Prostate gland (tissue), 2 donors: ENCODE results near the gene SLC35D2. TPM values are rescaled to one million over a fixed set of nuclear protein-coding genes. Genes with fewer than 3 reads are reported as not detected.

Experiments used
- DNase-seq: peaks from one replicate; pipeline ENCODE4 v3.0.0-alpha.2; 2019; ENCODE audit warnings: low spot score
- H3K27ac ChIP-seq, 2 donors: fragments of 200-600 bp; sonication (generic); 2 replicates each; pipeline ENCODE4 v1.5.1; 2017 to 2019
- H3K27me3 ChIP-seq: fragments of 200-600 bp; sonication (generic); replicated peaks from 2 replicates; pipeline ENCODE4 v1.5.1; 2019; ENCODE audit not compliant: insufficient read depth
- H3K36me3 ChIP-seq, 2 donors: fragments of 200-600 bp; sonication (generic); 1 replicate in 1 of 2; 2 replicates in 1 of 2; pipeline versions ENCODE4 v1.5.1 to v1.8.1; 2017 to 2019
- H3K4me1 ChIP-seq: fragments of 200-600 bp; sonication (generic); replicated peaks from 2 replicates; pipeline ENCODE4 v1.5.1; 2019
- H3K4me3 ChIP-seq, 2 donors: fragments of 200-600 bp; sonication (generic); 2 replicates each; pipeline ENCODE4 v1.5.1; 2017 to 2019
- H3K9me3 ChIP-seq: fragments of 200-600 bp; sonication (generic); 2 replicates; pipeline ENCODE4 v1.5.1; 2017
- CTCF ChIP-seq, 4 experiments: fragments of 200-600 bp in 2 of 4; fragments of 450-650 bp in 2 of 4; sonication (generic) in 2 of 4; IDR thresholded peaks; 1 replicate in 3 of 4; 2 replicates in 1 of 4; pipeline ENCODE4 v1.5.1; 2016 to 2019; ENCODE audit warnings: antibody characterized with exemption in 4 of 4, mild to moderate bottlenecking in 2 of 4, moderate library complexity in 2 of 4
- POLR2A ChIP-seq: fragments of 450-650 bp; IDR thresholded peaks from one replicate; pipeline ENCODE4 v1.6.1; 2016; ENCODE audit warnings: antibody characterized with exemption, mild to moderate bottlenecking
- POLR2AphosphoS5 ChIP-seq: sonication (generic); formaldehyde crosslinking; IDR thresholded peaks from one replicate; pipeline ENCODE4 v1.6.1; 2017; ENCODE audit warnings: antibody characterized with exemption
- WGBS: methylation state at CpG from one replicate; pipeline ENCODE4 v1.1.5; 2018; 5-methylcytosine and 5-hydroxymethylcytosine counted together
- intact Hi-C: fragments of 100-400 bp; cut with DNase I; formaldehyde crosslinking; loops from one replicate; pipeline ENCODE4 v1.14.2; 2022
- total RNA-seq, 2 donors: library from RNA; depleted of rRNA; stranded (reverse); fragments of >200 nt; gene quantifications; one replicate each; pipeline ENCODE4 v1.1.0, GENCODE V29; 2016

Gene SLC35D2
- total RNA-seq, 2 donors from 2014 or later, result 27.4 to 29.7 TPM

GRCh38 chr9:96399325-96399633, 15.8 kb upstream of the SLC35D2 start:
- intact Hi-C loops, result no loop called here
- Histone ChIP-seq H3K27ac (no peak overlapping the region), H3K9me3 (no peaks in the 10 kb centered on the region), H3K4me1 (no peaks in the 10 kb centered on the region), H3K36me3 (no peaks in the 10 kb centered on the region), H3K27me3 (no peaks in the 10 kb centered on the region), H3K4me3 (no peak overlapping the region)
- 95% methylated on average over 3 of the region's 3 CpGs for WGBS
- DNase-seq, result no peak
- TF ChIP-seq POLR2A (no peak), CTCF (IDR thresholded peaks at IDR 0.05) (no peak), POLR2AphosphoS5 (no peak)

- no peaks in the 10 kb centered on the region for H3K4me1 ChIP-seq
- no peak for TF ChIP-seq POLR2AphosphoS5
- TF ChIP-seq CTCF (IDR thresholded peaks at IDR 0.05), result no peak
- no peak for TF ChIP-seq POLR2A
- H3K27me3 ChIP-seq, result no peaks in the 10 kb centered on the region
- H3K27ac ChIP-seq, result no peak overlapping the region
- intact Hi-C loops, result no loop called here
- DNase-seq, result no peak
- no peaks in the 10 kb centered on the region for H3K9me3 ChIP-seq
- WGBS, result 81% methylated on average over 3 of the region's 3 CpGs
- no peaks in the 10 kb centered on the region for H3K36me3 ChIP-seq
- H3K4me3 ChIP-seq, result no peak overlapping the region
These were observed 15.2 kb upstream of the SLC35D2 start for GRCh38 chr9:96398582-96399324.

- Histone ChIP-seq H3K27me3 (no peaks in the 10 kb centered on the region), H3K36me3 (no peaks in the 10 kb centered on the region), H3K4me3 (no peak overlapping the region), H3K9me3 (no peaks in the 10 kb centered on the region), H3K27ac (no peak overlapping the region), H3K4me1 (no peaks in the 10 kb centered on the region)
- DNase-seq, result no peak
- no peak for TF ChIP-seq POLR2A
- TF ChIP-seq POLR2AphosphoS5, result no peak
- no peak for TF ChIP-seq CTCF (IDR thresholded peaks at IDR 0.05)
- 95% methylated on average over 2 of the region's 2 CpGs for WGBS
- intact Hi-C loops, result no loop called here
These were observed 12.5 kb upstream of the SLC35D2 start for GRCh38 chr9:96395964-96396363.

GRCh38 chr9:96394832-96395496, 11.5 kb upstream of the SLC35D2 start:
- no peak overlapping the region for H3K27ac ChIP-seq
- H3K9me3 ChIP-seq, result no peaks in the 10 kb centered on the region
- 94% methylated on average over 6 of the region's 6 CpGs for WGBS
- no peaks in the 10 kb centered on the region for H3K36me3 ChIP-seq
- no peaks in the 10 kb centered on the region for H3K4me1 ChIP-seq
- no peak for DNase-seq
- H3K4me3 ChIP-seq, result no peak overlapping the region
- TF ChIP-seq CTCF (IDR thresholded peaks at IDR 0.05) (no peak), POLR2A (no peak), POLR2AphosphoS5 (no peak)
- no peaks in the 10 kb centered on the region for H3K27me3 ChIP-seq
- intact Hi-C loops, result no loop called here

- no peaks in the 10 kb centered on the region for H3K9me3 ChIP-seq
- TF ChIP-seq POLR2A (no peak), CTCF (IDR thresholded peaks at IDR 0.05) (no peak), POLR2AphosphoS5 (no peak)
- no peak overlapping the region for H3K4me3 ChIP-seq
- 94% methylated on average over 12 of the region's 12 CpGs for WGBS
- H3K27ac ChIP-seq, result no peak overlapping the region
- DNase-seq, result no peak
- no peaks in the 10 kb centered on the region for H3K27me3 ChIP-seq
- H3K36me3 ChIP-seq, result no peaks in the 10 kb centered on the region
- no peaks in the 10 kb centered on the region for H3K4me1 ChIP-seq
- intact Hi-C loops, result no loop called here
These were observed 8.8 kb upstream of the SLC35D2 start for GRCh38 chr9:96392263-96392662.
